HepG2 (cell line): ENCODE results near the gene INPP5E. TPM values are rescaled to one million over a fixed set of nuclear protein-coding genes. Genes with fewer than 3 reads are reported as not detected.

Experiments
- AGO2 ChIP-seq: fragments of 200-400 bp; formaldehyde crosslinking; optimal IDR thresholded peaks from 2 replicates; pipeline ENCODE3; 2017; ENCODE audit warnings: mild to moderate bottlenecking, low read depth, low read length, moderate library complexity
- FOXA3 ChIP-seq: IDR thresholded peaks from 2 replicates; pipeline ENCODE4 v1.6.1; 2016; ENCODE audit warnings: missing genetic modification reagents, missing compliant biosample characterization
- FOXP4 ChIP-seq: sonication (generic); formaldehyde crosslinking; IDR thresholded peaks from 2 replicates; pipeline ENCODE4 v1.4.0; 2020; ENCODE audit warnings: missing genetic modification reagents
- GPBP1L1 ChIP-seq: sonication (generic); formaldehyde crosslinking; IDR thresholded peaks from 2 replicates; pipeline ENCODE4 v1.5.0; 2020; ENCODE audit warnings: mild to moderate bottlenecking, missing genetic modification reagents
- KDM5A ChIP-seq: fragments of 200-600 bp; sonication (generic); IDR thresholded peaks from 2 replicates; pipeline ENCODE4 v1.7.0; 2018; ENCODE audit warnings: antibody characterized with exemption, mild to moderate bottlenecking, low read length, borderline replicate concordance
- MXD4 ChIP-seq: IDR thresholded peaks from 2 replicates; pipeline ENCODE4 v1.6.1; 2016; ENCODE audit warnings: mild to moderate bottlenecking, missing biosample characterization, missing genetic modification reagents
- NR2C2 ChIP-seq: sonication (generic); formaldehyde crosslinking; IDR thresholded peaks from 2 replicates; pipeline ENCODE4 v1.4.0; 2020; ENCODE audit warnings: missing genetic modification reagents, mild to moderate bottlenecking, moderate library complexity, borderline replicate concordance
- PLRG1 ChIP-seq: fragments of 450-650 bp; conservative IDR thresholded peaks from 2 replicates; pipeline ENCODE4 v1.6.1; 2016
- ZBTB4 ChIP-seq: sonication (generic); formaldehyde crosslinking; IDR thresholded peaks from 2 replicates; pipeline ENCODE4 v1.4.0; 2020; ENCODE audit warnings: missing genetic modification reagents, mild to moderate bottlenecking, borderline replicate concordance
- ZMYM3 ChIP-seq: sonication (generic); formaldehyde crosslinking; IDR thresholded peaks from 2 replicates; pipeline ENCODE4 v1.5.1; 2020; ENCODE audit warnings: mild to moderate bottlenecking, missing genetic modification reagents
- ZNF280D ChIP-seq: sonication (generic); formaldehyde crosslinking; IDR thresholded peaks from 2 replicates; pipeline ENCODE4 v1.5.1; 2020; ENCODE audit warnings: mild to moderate bottlenecking, missing genetic modification reagents
- ZNF556 ChIP-seq: sonication (generic); formaldehyde crosslinking; IDR thresholded peaks from 2 replicates; pipeline ENCODE4 v1.4.0; 2020; ENCODE audit warnings: mild to moderate bottlenecking, missing genetic modification reagents, borderline replicate concordance
- ZNF879 ChIP-seq: sonication (generic); formaldehyde crosslinking; IDR thresholded peaks from 2 replicates; pipeline ENCODE4 v1.8.1; 2023; ENCODE audit warnings: missing genetic modification reagents
- polyA plus RNA-seq, 8 experiments: library from polyadenylated mRNA; depleted of rRNA in 3 of 8; stranded (reverse) in 7 of 8; unstranded in 1 of 8; fragments of >200 nt; fragmentation: Illumina TruSeq in 4 of 8; extraction: Trizol in 4 of 8; gene quantifications; 2 replicates each; pipeline versions ENCODE4 v1.2.1 to v1.2.3, GENCODE V29; 2011 to 2016; ENCODE audit warnings: low read depth in 4 of 8, missing spikeins in 1 of 8, mixed read lengths in 1 of 8; ENCODE audit not compliant: insufficient read depth in 1 of 8
- total RNA-seq, 5 experiments: library from RNA; depleted of rRNA; stranded (reverse); fragments of >200 nt; fragmentation: Illumina TruSeq; extraction: Trizol; gene quantifications; 2 replicates each; pipeline ENCODE4 v1.2.3, GENCODE V29; 2016; ENCODE audit warnings: low read depth in 1 of 5

The INPP5E gene
- total and polyA plus RNA-seq, 2 of the 13 experiments (the other 11 are each of a cell fraction or from before 2014, with no cell fraction given) = 5.5 TPM

- TF ChIP-seq FOXP4 (no peak; the same call in 1 of the 2 replicates), ZBTB4 (CRISPR knock-in tag) (no peak), FOXA3 (CRISPR knock-in tag) (no peak), ZNF280D (CRISPR knock-in tag) (no peak), AGO2 (peak; percentile 80), GPBP1L1 (CRISPR knock-in tag) (no peak), MXD4 (no peak; the same call in 1 of the 2 replicates), ZMYM3 (CRISPR knock-in tag) (no peak), NR2C2 (CRISPR knock-in tag) (no peak), ZNF556 (CRISPR knock-in tag) (0 out of 2 replicates have a peak, but pooled peaks have one; percentile 3), PLRG1 (no peak), KDM5A (no peak), ZNF879 (peak; percentile 59; the same call in 1 of the 2 replicates)
Observed at GRCh38 chr9:136409557-136410455, 29.8 kb downstream of the INPP5E start (continued).
